Osteoblast (primary cell): Measurements from ENCODE around the gene CFAP251. TPM values are rescaled to one million over a fixed set of nuclear protein-coding genes. Genes with fewer than 3 reads are reported as not detected.

Source experiments
- DNase-seq: peaks from one replicate; pipeline ENCODE4 v3.0.0; 2011; ENCODE audit warnings: low spot score, mixed read lengths; ENCODE audit not compliant: insufficient read length; ENCODE audit errors: missing footprints
- H2AFZ ChIP-seq: 2 replicates; pipeline ENCODE4 v1.6.0; 2011; ENCODE audit warnings: mild to moderate bottlenecking, low read length
- H3K27ac ChIP-seq: 2 replicates; pipeline ENCODE4 v1.5.1; 2011; ENCODE audit warnings: mild to moderate bottlenecking, low read depth, low read length, moderate library complexity
- H3K27me3 ChIP-seq: 2 replicates; pipeline ENCODE4 v1.6.0; 2012; ENCODE audit warnings: mild to moderate bottlenecking, control low read depth, inconsistent platforms, low read length, moderate library complexity; ENCODE audit not compliant: insufficient read depth
- H3K36me3 ChIP-seq: 2 replicates; pipeline ENCODE4 v1.5.1; 2011; ENCODE audit warnings: mild to moderate bottlenecking, low read length, control low read depth, moderate library complexity; ENCODE audit not compliant: insufficient read depth
- H3K4me1 ChIP-seq: 2 replicates; pipeline ENCODE4 v1.5.1; 2011; ENCODE audit warnings: mild to moderate bottlenecking, low read length, control low read depth, moderate library complexity; ENCODE audit not compliant: insufficient read depth
- H3K4me2 ChIP-seq: 2 replicates; pipeline ENCODE4 v1.6.0; 2011; ENCODE audit warnings: mild to moderate bottlenecking, low read length; ENCODE audit not compliant: insufficient read depth
- H3K4me3 ChIP-seq: fragments of 200-600 bp; sonication (generic); 3 replicates; pipeline ENCODE4 v1.5.1; 2012; ENCODE audit warnings: mild to moderate bottlenecking, low read length, inconsistent platforms; ENCODE audit not compliant: insufficient read depth
- H3K79me2 ChIP-seq: 2 replicates; pipeline ENCODE4 v1.6.0; 2012; ENCODE audit warnings: mild to moderate bottlenecking, low read length, control low read depth, inconsistent platforms; ENCODE audit not compliant: insufficient read depth
- H3K9me3 ChIP-seq: 2 replicates; pipeline ENCODE4 v1.5.1; 2011; ENCODE audit warnings: low read depth, low read length, control low read depth
- H4K20me1 ChIP-seq: 2 replicates; pipeline ENCODE4 v1.6.0; 2012; ENCODE audit warnings: mild to moderate bottlenecking, low read length, control low read depth; ENCODE audit not compliant: insufficient read depth
- total RNA-seq: library from RNA; depleted of rRNA; stranded (reverse); fragments of >200 nt; gene quantifications from 2 replicates; pipeline ENCODE4 v1.2.3, GENCODE V29; 2012
- TF ChIP-seq, protein P1 (sequence below): IDR thresholded peaks from 2 replicates; pipeline ENCODE4 v1.5.1; 2011; ENCODE audit warnings: mild to moderate bottlenecking, low read depth, low read length, moderate library complexity; ENCODE audit errors: extremely low read depth

Gene CFAP251
- total RNA-seq, 1 donor = 4.3 TPM

DNA sequence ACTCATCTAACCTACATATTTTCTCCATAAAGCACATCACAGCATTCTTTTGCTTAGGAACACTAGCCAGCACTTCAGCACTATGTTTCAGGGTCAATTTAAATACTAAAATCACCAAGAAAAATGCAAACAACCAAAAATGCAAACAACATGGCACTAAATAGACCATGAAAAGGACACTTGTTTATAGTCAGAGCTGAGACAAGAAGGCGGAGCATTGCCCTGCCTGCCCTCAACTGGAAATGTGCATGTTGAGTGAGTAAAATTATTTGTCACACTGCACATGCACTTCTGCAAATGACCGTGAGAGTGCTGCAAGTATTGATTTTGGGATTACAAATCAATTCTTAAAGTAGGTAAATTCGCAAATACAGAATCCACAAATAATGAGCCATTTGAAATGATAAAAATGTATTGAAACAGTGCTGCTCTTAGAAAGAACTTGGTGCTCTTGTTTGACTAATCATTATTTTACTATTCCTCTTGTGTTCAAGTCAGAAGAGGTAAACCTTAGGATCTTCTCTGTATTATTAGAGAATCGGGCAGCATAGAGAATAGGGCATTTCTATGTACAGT lies 34.8 kb downstream of the CFAP251 start:
- peaks cover 10% of the 10 kb centered on the region for H3K4me1 ChIP-seq
- peaks cover 6% of the 10 kb centered on the region for H3K36me3 ChIP-seq
- no peaks in the 10 kb centered on the region for H3K27me3 ChIP-seq
- no peaks in the 10 kb centered on the region for H4K20me1 ChIP-seq
- no peak for DNase-seq
- no peak overlapping the region for H3K4me3 ChIP-seq
- no peaks in the 10 kb centered on the region for H3K9me3 ChIP-seq
- no peak overlapping the region for H2AFZ ChIP-seq
- no peaks in the 10 kb centered on the region for H3K79me2 ChIP-seq
- H3K27ac ChIP-seq = no peak overlapping the region
- TF ChIP-seq, protein P1, sequence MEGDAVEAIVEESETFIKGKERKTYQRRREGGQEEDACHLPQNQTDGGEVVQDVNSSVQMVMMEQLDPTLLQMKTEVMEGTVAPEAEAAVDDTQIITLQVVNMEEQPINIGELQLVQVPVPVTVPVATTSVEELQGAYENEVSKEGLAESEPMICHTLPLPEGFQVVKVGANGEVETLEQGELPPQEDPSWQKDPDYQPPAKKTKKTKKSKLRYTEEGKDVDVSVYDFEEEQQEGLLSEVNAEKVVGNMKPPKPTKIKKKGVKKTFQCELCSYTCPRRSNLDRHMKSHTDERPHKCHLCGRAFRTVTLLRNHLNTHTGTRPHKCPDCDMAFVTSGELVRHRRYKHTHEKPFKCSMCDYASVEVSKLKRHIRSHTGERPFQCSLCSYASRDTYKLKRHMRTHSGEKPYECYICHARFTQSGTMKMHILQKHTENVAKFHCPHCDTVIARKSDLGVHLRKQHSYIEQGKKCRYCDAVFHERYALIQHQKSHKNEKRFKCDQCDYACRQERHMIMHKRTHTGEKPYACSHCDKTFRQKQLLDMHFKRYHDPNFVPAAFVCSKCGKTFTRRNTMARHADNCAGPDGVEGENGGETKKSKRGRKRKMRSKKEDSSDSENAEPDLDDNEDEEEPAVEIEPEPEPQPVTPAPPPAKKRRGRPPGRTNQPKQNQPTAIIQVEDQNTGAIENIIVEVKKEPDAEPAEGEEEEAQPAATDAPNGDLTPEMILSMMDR = no peak
- no peak overlapping the region for H3K4me2 ChIP-seq

DNA sequence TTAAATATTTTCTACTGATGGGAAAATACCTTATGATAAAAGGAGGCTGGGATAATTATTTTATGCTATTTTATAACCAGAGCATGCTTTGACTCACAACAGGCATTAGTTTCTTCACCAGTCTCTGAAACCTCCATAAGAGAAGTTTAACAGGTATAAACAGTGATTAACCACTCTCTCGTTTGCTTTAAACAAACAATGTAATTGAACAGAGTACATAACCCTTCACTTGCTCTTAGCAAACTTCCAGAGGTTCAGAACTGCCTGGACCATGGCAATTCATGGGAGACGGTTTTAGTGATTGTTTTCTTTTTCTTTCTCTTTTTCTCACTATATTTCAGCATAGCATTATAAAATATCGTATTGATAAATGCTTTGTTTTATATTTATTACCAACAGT lies 35.3 kb downstream of the CFAP251 start:
- no peak overlapping the region for H3K4me3 ChIP-seq
- no peaks in the 10 kb centered on the region for H3K27me3 ChIP-seq
- TF ChIP-seq, protein P1 = no peak
- H3K9me3 ChIP-seq = no peaks in the 10 kb centered on the region
- no peak overlapping the region for H2AFZ ChIP-seq
- H3K36me3 ChIP-seq = peaks cover 6% of the 10 kb centered on the region
- no peak overlapping the region for H3K27ac ChIP-seq
- DNase-seq = no peak
- peaks cover 11% of the 10 kb centered on the region for H3K4me1 ChIP-seq
- no peak overlapping the region for H3K4me2 ChIP-seq
- no peaks in the 10 kb centered on the region for H4K20me1 ChIP-seq
- H3K79me2 ChIP-seq = no peaks in the 10 kb centered on the region

DNA sequence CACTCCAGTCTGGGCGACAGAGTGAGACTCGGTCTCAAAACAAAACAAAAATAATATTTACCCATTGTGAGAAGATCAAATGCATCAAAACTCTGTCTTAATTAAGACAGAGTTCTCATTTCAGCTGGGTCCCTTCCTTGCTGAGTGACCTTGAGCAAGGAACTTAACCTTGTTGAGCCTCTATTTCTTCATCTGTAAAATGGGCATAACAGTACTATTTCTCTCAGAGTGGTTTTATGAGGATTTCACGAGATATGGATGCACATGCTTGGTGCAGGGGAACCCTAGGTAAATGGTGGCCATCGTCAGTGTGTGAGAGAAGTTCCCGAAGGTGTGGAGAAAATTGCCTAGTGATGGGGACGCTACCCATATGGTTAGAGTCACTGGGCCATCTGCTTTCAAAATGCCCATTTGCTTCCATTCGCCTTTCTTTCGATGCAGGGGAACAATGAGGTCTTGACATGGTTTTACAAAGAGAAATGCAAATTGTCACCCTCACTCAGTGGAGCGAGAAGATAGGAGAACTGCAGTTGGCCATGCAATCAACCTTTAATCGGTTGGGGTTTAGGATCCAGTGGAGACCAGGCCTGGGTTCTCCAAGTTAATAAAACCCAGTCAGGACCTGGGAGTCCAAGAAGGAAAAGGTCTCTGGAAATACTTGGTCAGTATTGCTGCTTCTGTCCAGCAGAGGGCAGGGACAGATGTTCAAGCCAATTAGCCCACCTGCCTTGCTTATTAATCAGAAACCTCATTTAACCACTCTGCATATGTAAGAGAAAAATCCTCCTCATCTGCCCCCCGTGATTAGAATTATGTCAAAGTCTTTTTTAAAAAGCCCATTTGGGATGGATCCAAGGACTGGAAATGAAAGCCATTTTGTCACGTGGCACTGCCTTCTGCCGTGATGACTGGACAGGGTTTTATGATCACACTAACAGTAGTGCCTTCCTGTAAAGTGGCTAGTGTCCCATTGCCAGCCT lies 37.2 kb downstream of the CFAP251 start:
- H4K20me1 ChIP-seq = no peaks in the 10 kb centered on the region
- H3K36me3 ChIP-seq = peaks cover 13% of the 10 kb centered on the region
- H2AFZ ChIP-seq = peak overlapping the region; percentile 42
- H3K9me3 ChIP-seq = no peaks in the 10 kb centered on the region
- H3K27ac ChIP-seq = no peak overlapping the region
- peak overlapping the region; percentile 10 for H3K4me2 ChIP-seq
- TF ChIP-seq, protein P1 = peak; percentile 74
- H3K79me2 ChIP-seq = no peaks in the 10 kb centered on the region
- H3K4me3 ChIP-seq = peak overlapping the region; percentile 27
- peaks cover 6% of the 10 kb centered on the region for H3K4me1 ChIP-seq
- no peaks in the 10 kb centered on the region for H3K27me3 ChIP-seq
- no peak for DNase-seq
